Coronary artery (tissue), 2 donors: ENCODE results near the gene METTL27.
"Not testable (repeated sequence)": the region's sequence is repeated elsewhere in the genome, so short reads cannot be mapped to it uniquely, and the experiment has no call there.

Source experiments
- DNase-seq: peaks from one replicate; pipeline ENCODE4 v3.0.0-alpha.2; 2017; ENCODE audit warnings: low spot score
- H3K27ac ChIP-seq, 2 donors: fragments of 200-600 bp; sonication (generic); one replicate each; pipeline ENCODE4 v1.5.1; 2016 to 2019
- H3K4me3 ChIP-seq: fragments of 200-600 bp; sonication (generic); 2 replicates; pipeline ENCODE4 v1.5.1; 2016; ENCODE audit warnings: mild to moderate bottlenecking, moderate library complexity
- CTCF ChIP-seq: fragments of 200-600 bp; sonication (generic); IDR thresholded peaks from one replicate; pipeline ENCODE4 v1.5.1; 2019; ENCODE audit warnings: antibody characterized with exemption

The METTL27 gene

DNA sequence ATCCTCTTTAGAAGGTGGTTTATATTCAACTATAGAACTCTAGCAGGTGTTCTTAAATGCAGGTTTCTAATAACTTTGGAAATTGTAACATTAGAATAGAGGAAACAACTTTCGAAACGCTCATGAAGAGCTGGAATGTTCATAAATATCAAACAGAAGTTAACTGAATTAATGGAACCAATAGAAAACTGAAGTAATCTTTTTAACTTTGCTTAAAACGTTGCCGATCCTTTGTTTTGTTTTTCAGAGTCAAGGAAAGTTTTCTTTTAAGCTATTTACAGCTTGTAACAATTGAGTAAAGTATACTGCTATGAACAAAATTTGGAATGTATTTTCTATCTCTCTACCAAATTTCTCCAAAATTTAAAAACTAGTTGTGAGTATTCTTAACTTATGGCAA lies 53.3 kb downstream of the METTL27 start:
- no peak for TF ChIP-seq CTCF
- Histone ChIP-seq H3K4me3 (no peak overlapping the region), H3K27ac (no peak overlapping the region)
- DNase-seq: no peak

DNA sequence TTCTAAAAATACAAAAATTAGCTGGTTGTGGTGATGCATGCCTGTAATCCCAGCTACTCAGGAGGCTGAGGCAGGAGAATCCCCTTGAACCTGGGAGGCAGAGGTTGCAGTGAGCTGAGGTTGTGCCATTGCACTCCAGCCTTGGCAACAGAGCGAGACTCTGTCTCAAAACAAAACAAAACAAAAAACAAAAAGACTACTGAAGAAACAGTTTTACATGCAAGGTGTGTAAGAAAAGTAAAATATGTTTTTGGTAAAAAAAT lies 54.6 kb downstream of the METTL27 start:
- not testable (repeated sequence) for DNase-seq, H3K4me3 ChIP-seq, H3K27ac ChIP-seq

DNA sequence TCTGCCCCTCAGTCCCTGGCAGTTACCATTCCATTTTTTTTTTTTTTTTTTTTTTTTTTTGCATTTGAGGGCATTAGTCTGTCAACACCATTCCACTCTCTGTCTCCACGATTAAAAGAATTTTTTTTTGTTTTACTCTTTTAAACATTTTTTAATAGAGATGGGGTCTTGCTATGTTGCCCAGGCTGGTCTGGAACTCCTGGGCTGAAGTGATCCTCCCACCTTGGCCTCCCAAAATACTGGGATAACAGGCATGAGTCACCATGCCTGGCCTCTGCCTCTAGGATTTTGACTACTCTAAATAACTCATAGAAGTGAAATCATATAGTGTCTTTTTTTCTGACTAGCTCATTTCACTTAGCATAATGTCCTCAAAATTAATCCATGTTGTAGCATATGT lies 55.7 kb downstream of the METTL27 start:
- no peak for DNase-seq
- no peak for TF ChIP-seq CTCF
- no peak overlapping the region for H3K27ac ChIP-seq
- no peak overlapping the region for H3K4me3 ChIP-seq
